Endothelial cell of hepatic sinusoid (primary cell): ENCODE data around the gene AK1.

Experiments used
- in situ Hi-C: cut with HindIII; loops from 2 replicates; pipeline ENCODE4 v1.10.0; 2017; ENCODE audit warnings: low sequenced_read_pairs

Gene AK1

GRCh38 chr9:127870153-127870491 is 7.4 kb downstream of the AK1 start:
- in situ Hi-C loops: loop anchor here (5.0 to 25.0 kb wide), 2 partner anchors 53 to 108 kb away; no protein-coding TSS in a partner anchor

- in situ Hi-C loops: loop anchor here (5.0 to 25.0 kb wide), 2 partner anchors 52 to 107 kb away; no protein-coding TSS in a partner anchor
These were observed 7.9 kb downstream of the AK1 start for GRCh38 chr9:127869310-127870152.

- in situ Hi-C loops: loop anchor here (25.0 kb wide), 1 partner anchor 106 kb away; no protein-coding TSS in a partner anchor
These were observed 9.1 kb downstream of the AK1 start for GRCh38 chr9:127868278-127868902.

- in situ Hi-C loops: loop anchor here (25.0 kb wide), 1 partner anchor 105 kb away; no protein-coding TSS in a partner anchor
These were observed 9.9 kb downstream of the AK1 start for GRCh38 chr9:127867356-127868277.

GRCh38 chr9:127866535-127866934 is 10.9 kb downstream of the AK1 start:
- in situ Hi-C loops: loop anchor here (25.0 kb wide), 1 partner anchor 104 kb away; no protein-coding TSS in a partner anchor

GRCh38 chr9:127865645-127866464 is 11.6 kb downstream of the AK1 start:
- in situ Hi-C loops: loop anchor here (25.0 kb wide), 1 partner anchor 104 kb away; no protein-coding TSS in a partner anchor

GRCh38 chr9:127863191-127863621 is 14.3 kb downstream of the AK1 start:
- in situ Hi-C loops: loop anchor here (25.0 kb wide), 1 partner anchor 101 kb away; no protein-coding TSS in a partner anchor

GRCh38 chr9:127862075-127863011 is 15.1 kb downstream of the AK1 start:
- in situ Hi-C loops: loop anchor here (25.0 kb wide), 1 partner anchor 100 kb away; no protein-coding TSS in a partner anchor

GRCh38 chr9:127860779-127861178 is 16.7 kb downstream of the AK1 start:
- in situ Hi-C loops: loop anchor here (25.0 kb wide), 1 partner anchor 98 kb away; no protein-coding TSS in a partner anchor

- in situ Hi-C loops: loop anchor here (25.0 kb wide), 1 partner anchor 98 kb away; no protein-coding TSS in a partner anchor
These were observed 17.2 kb downstream of the AK1 start for GRCh38 chr9:127860260-127860659.

- in situ Hi-C loops: loop anchor here (25.0 kb wide), 1 partner anchor 96 kb away; no protein-coding TSS in a partner anchor
These were observed 19.4 kb downstream of the AK1 start for GRCh38 chr9:127858041-127858512.

GRCh38 chr9:127857278-127857677 is 20.2 kb downstream of the AK1 start:
- in situ Hi-C loops: loop anchor here (25.0 kb wide), 1 partner anchor 95 kb away; no protein-coding TSS in a partner anchor

GRCh38 chr9:127856729-127857116 is 20.8 kb downstream of the AK1 start:
- in situ Hi-C loops: loop anchor here (25.0 kb wide), 1 partner anchor 94 kb away; no protein-coding TSS in a partner anchor

GRCh38 chr9:127856094-127856728 is 21.3 kb downstream of the AK1 start:
- in situ Hi-C loops: loop anchor here (25.0 kb wide), 1 partner anchor 94 kb away; no protein-coding TSS in a partner anchor

GRCh38 chr9:127855522-127855921 is 22.0 kb downstream of the AK1 start:
- in situ Hi-C loops: loop anchor here (25.0 kb wide), 1 partner anchor 93 kb away; no protein-coding TSS in a partner anchor

GRCh38 chr9:127854960-127855359 is 22.5 kb downstream of the AK1 start:
- in situ Hi-C loops: loop anchor here (25.0 kb wide), 1 partner anchor 93 kb away; no protein-coding TSS in a partner anchor

- in situ Hi-C loops: loop anchor here (25.0 kb wide), 1 partner anchor 92 kb away; no protein-coding TSS in a partner anchor
These were observed 23.2 kb downstream of the AK1 start, which contains the start of gene ENG for GRCh38 chr9:127854184-127854806. TSS of gene ENG (minus strand) at chr9:127854658. CDS start at chr9:127854355, 303 bp downstream.
